ENCODE results near the gene HARBI1.

DNA sequence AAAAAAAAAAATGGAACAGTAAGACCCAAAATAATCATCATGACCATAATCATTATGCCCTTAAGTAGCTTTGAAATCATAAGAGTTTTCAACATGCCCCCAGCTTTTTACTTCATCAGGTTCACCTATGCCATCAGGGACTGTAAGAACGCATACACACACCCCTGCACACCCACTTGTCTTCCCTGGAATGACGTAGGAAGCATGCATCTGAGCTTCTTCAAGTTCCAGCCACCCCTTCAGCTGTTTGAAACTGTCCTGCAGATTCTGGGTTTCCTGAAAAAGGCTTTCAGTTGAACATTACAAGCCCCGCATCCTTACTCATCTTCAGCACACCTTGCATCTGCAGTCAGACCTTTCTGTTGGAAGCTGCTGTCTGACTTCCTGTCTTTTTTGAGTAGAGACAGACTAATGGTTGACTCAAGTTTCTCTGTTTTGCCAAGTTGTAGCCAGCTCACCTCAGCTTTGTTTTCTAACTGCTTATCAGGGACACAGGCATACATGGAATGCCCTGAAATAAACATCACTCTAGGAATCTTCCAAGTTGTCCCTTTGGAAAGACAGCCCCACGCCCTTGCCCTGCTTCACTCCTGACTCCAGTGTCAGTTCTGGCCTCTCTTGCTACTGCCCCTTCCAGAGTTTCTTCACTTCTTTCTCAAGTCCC is 46.4 kb upstream of the HARBI1 start:
- TF ChIP-seq POLR2A (IDR thresholded peaks at IDR 0.05; ENCODE audit: low read depth, low read length) (no peak), POLR2AphosphoS5 (IDR thresholded peaks at IDR 0.05; ENCODE audit: low read depth, low read length) (no peak), TAF1 (IDR thresholded peaks at IDR 0.05; ENCODE audit: borderline replicate concordance, low read depth, low read length) (no peak)

Measured in GM12892 (cell line).